BLaER1 treated with 17β-estradiol and CSF1 and Interleukin-3, amounts not matched to agents 10 nM and 100 nM (cell line): Measurements from ENCODE around the gene ANKRD13A.

ENCODE experiments used
- H3K27ac ChIP-seq, 11 experiments: shearing (Covaris generic); formaldehyde crosslinking; 2 replicates each; pipeline ENCODE4 v1.8.1; 2022
- H3K27me3 ChIP-seq, 11 experiments: shearing (Covaris generic); formaldehyde crosslinking; 2 replicates each; pipeline ENCODE4 v1.8.1; 2022
- H3K36me3 ChIP-seq, 11 experiments: shearing (Covaris generic); formaldehyde crosslinking; 2 replicates each; pipeline ENCODE4 v1.8.1; 2022
- H3K4me1 ChIP-seq, 10 experiments: shearing (Covaris generic); formaldehyde crosslinking; 2 replicates each; pipeline ENCODE4 v1.8.1; 2022
- H3K4me2 ChIP-seq, 11 experiments: shearing (Covaris generic); formaldehyde crosslinking; 2 replicates each; pipeline ENCODE4 v1.8.1; 2022
- H3K4me3 ChIP-seq, 10 experiments: shearing (Covaris generic); formaldehyde crosslinking; 2 replicates each; pipeline ENCODE4 v1.8.1; 2022
- H3K9ac ChIP-seq, 11 experiments: shearing (Covaris generic); formaldehyde crosslinking; 2 replicates each; pipeline ENCODE4 v1.8.1; 2022
- H3K9me3 ChIP-seq, 11 experiments: shearing (Covaris generic); formaldehyde crosslinking; replicated peaks in 1 of 11; 2 replicates each; pipeline ENCODE4 v1.8.1; 2022
- H4K20me1 ChIP-seq, 11 experiments: shearing (Covaris generic); formaldehyde crosslinking; 2 replicates each; pipeline ENCODE4 v1.8.1; 2022
- Cebpa-rat ChIP-seq, 11 experiments: shearing (Covaris generic); IDR thresholded peaks; 2 replicates each; pipeline ENCODE4 v1.8.1; 2022

The ANKRD13A gene

DNA sequence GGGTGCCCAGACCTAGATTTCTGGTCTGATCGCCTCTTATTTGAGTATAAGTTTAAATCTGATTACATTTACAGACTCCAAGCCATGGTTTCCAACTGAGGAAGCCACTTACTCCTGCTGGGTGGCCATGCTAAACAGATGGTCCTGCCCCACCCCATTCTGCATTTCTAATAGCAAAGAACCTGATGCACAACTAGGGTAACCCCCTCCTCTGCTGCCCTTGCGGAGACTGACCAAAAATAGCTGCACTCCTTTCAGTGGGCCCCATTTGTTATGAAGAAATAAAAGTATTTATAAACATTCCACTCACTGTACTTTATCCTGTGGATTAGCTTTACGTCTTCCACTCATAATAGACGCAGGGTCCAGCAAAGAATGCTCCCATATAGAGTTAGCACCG, 9.8 kb upstream of the ANKRD13A start:
- Histone ChIP-seq H3K36me3 (peaks cover 82 to 93% (median 88%) of the 10 kb centered on the region in 11 experiments), H3K9ac (no peak overlapping the region; a peak in 2 of 22 replicates), H3K4me3 (no peak overlapping the region), H3K4me1 (peaks cover 17 to 49% (median 25%) of the 10 kb centered on the region in 10 experiments; a peak in 19 of 20 replicates), H3K27me3 (no peaks in the 10 kb centered on the region), H3K4me2 (0 out of 22 replicates have a peak overlapping the region, but pooled peaks of 1 of the 11 experiments have one; percentile 7), H4K20me1 (peaks cover 23 to 98% (median 57%) of the 10 kb centered on the region in 11 experiments; a peak in 19 of 22 replicates), H3K9me3 (no peaks in the 10 kb centered on the region), H3K27ac (no peak overlapping the region)
- no peak for TF ChIP-seq Cebpa-rat (IDR thresholded peaks at IDR 0.05)

DNA sequence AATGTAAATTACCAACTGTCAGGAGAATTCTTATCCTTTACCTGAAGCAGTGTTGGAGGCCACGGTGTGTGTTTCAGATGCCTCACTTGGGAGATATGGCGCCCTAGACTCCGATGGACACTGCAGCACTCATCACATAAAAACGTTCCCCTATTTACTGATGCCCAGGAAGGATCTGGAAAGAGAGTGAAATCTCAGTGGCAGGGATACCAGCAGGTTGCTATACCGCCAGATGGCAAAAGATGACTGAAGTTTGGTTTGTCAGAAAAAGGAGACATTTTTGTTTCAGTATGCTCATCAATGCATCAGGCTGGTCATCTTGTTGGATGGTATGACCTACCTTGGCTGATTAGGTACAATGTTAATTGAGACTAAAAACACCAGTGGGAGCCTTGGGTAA, 7.6 kb upstream of the ANKRD13A start:
- H3K9me3 ChIP-seq: no peaks in the 10 kb centered on the region
- H3K4me1 ChIP-seq: peaks cover 24 to 52% (median 32%) of the 10 kb centered on the region in 10 experiments

DNA sequence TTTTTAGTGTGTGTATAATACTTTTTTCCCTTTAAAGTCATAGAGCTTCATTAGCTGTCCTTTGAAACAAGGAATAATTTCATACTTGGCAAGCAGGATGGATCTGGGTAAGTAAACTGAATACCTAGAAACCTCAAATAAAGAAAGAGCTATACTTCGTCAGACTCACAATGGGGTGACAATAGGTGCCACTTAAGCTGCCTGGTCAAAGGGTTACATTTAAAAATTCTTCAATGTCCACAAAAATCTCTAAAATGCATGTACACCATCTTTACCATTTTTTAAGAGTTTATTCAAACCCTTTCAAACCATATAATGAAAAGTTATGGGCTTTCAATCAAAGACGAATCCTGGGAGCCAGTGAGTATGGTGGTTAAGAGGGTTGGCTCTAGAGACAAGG, 6.1 kb upstream of the ANKRD13A start:
- Histone ChIP-seq H4K20me1 (peaks cover 23 to 71% (median 43%) of the 10 kb centered on the region in 11 experiments; a peak in 17 of 22 replicates), H3K4me2 (peak overlapping the region; percentile 10 to 98 (median 90); a peak in 20 of 22 replicates), H3K4me1 (peaks cover 31 to 68% (median 42%) of the 10 kb centered on the region in 10 experiments), H3K4me3 (no peak overlapping the region), H3K9me3 (no peaks in the 10 kb centered on the region), H3K27me3 (peaks cover 0 to 4% (median 0%) of the 10 kb centered on the region in 11 experiments; a peak in 1 of 22 replicates), H3K9ac (no peak overlapping the region), H3K27ac (peak overlapping the region in 7 of 11 experiments; percentile 3 to 98 (median 97); a peak in 7 of 22 replicates), H3K36me3 (peaks cover 45 to 55% (median 51%) of the 10 kb centered on the region in 11 experiments)
- no peak for TF ChIP-seq Cebpa-rat (IDR thresholded peaks at IDR 0.05)

More for the DNA sequence above, 7.6 kb upstream of the ANKRD13A start:
- Histone ChIP-seq H3K4me2 (no peak overlapping the region), H3K27me3 (no peaks in the 10 kb centered on the region), H4K20me1 (peaks cover 23 to 84% (median 45%) of the 10 kb centered on the region in 11 experiments; a peak in 17 of 22 replicates), H3K36me3 (peaks cover 60 to 70% (median 66%) of the 10 kb centered on the region in 11 experiments), H3K4me3 (no peak overlapping the region), H3K9ac (no peak overlapping the region), H3K27ac (no peak overlapping the region)
- no peak for TF ChIP-seq Cebpa-rat (IDR thresholded peaks at IDR 0.05)

DNA sequence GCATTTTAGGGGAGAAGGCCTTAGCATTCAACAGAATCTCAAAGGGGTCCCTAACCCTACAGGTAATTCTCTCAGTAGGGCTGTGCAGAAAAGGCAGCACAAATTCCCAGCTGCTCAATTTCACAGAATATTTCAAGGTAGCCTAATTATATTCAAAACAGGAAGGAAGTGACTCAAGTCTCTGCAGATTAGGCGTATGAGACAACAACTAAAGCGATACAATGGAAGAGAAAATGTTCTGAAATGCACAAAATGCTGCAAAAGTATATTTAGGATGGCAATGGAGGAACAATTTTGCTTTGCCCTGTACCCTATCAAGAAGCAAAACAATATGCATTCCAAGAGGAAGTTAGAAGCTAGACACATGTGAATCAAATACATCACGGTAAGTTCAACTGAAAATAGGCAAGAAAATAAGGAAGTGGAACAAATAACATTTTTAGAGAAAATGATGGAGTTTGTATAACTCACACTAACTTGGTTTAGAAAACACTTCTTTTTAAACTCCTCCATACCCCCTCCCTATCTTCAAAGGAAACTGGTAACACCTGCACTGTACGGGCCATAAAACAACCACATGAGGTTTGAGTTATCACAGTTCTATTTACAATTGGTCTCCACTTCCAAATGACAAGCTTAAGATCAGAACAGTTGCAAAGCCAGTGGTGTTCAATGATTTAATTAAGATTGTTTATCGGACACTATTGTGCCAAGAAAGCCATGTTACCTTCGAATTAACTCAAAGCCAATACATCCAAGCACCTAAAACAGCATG, 4.6 kb upstream of the ANKRD13A start:
- Histone ChIP-seq H3K27me3 (peaks cover 0 to 15% (median 3%) of the 10 kb centered on the region in 11 experiments; a peak in 14 of 22 replicates), H3K9me3 (no peaks in the 10 kb centered on the region), H3K27ac (peak overlapping the region; percentile 92 to 99 (median 97); a peak in 21 of 22 replicates), H3K36me3 (peaks cover 30 to 40% (median 36%) of the 10 kb centered on the region in 11 experiments), H4K20me1 (peaks cover 19 to 56% (median 39%) of the 10 kb centered on the region in 11 experiments; a peak in 17 of 22 replicates), H3K4me2 (peak overlapping the region; percentile 72 to 98 (median 90)), H3K9ac (peak overlapping the region; percentile 92 to 98 (median 97)), H3K4me3 (peak overlapping the region; percentile 85 to 100 (median 94)), H3K4me1 (peaks cover 38 to 68% (median 47%) of the 10 kb centered on the region in 10 experiments)
- TF ChIP-seq Cebpa-rat (IDR thresholded peaks at IDR 0.05): no peak

DNA sequence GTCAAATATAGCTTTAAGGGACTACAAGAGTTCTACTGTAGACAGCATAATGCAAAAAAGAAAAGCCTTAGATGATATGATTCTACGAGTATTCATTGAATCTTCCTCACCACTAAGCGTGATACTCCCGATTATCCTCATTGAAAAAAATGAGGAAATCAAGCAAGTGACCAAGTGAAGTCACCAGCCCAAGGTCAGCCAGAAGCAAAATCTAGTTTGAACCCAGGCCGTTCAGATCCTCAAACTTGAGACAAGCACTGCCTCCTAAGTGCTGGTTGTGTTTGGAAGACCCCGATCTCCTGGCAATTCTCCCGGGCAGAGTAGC, 3.9 kb upstream of the ANKRD13A start:
- peaks cover 43 to 63% (median 51%) of the 10 kb centered on the region in 10 experiments for H3K4me1 ChIP-seq
- peak overlapping the region; percentile 85 to 100 (median 94) for H3K4me3 ChIP-seq
- no peaks in the 10 kb centered on the region for H3K9me3 ChIP-seq
- peaks cover 0 to 22% (median 11%) of the 10 kb centered on the region in 11 experiments; a peak in 18 of 22 replicates for H3K27me3 ChIP-seq
- H3K4me2 ChIP-seq: peak overlapping the region; percentile 72 to 98 (median 90)
- H3K9ac ChIP-seq: peak overlapping the region; percentile 92 to 98 (median 97)
- H4K20me1 ChIP-seq: peaks cover 20 to 49% (median 42%) of the 10 kb centered on the region in 11 experiments; a peak in 18 of 22 replicates
- peak overlapping the region; percentile 92 to 99 (median 97) for H3K27ac ChIP-seq
- TF ChIP-seq Cebpa-rat (IDR thresholded peaks at IDR 0.05): no peak
- peaks cover 23 to 33% (median 29%) of the 10 kb centered on the region in 11 experiments for H3K36me3 ChIP-seq

DNA sequence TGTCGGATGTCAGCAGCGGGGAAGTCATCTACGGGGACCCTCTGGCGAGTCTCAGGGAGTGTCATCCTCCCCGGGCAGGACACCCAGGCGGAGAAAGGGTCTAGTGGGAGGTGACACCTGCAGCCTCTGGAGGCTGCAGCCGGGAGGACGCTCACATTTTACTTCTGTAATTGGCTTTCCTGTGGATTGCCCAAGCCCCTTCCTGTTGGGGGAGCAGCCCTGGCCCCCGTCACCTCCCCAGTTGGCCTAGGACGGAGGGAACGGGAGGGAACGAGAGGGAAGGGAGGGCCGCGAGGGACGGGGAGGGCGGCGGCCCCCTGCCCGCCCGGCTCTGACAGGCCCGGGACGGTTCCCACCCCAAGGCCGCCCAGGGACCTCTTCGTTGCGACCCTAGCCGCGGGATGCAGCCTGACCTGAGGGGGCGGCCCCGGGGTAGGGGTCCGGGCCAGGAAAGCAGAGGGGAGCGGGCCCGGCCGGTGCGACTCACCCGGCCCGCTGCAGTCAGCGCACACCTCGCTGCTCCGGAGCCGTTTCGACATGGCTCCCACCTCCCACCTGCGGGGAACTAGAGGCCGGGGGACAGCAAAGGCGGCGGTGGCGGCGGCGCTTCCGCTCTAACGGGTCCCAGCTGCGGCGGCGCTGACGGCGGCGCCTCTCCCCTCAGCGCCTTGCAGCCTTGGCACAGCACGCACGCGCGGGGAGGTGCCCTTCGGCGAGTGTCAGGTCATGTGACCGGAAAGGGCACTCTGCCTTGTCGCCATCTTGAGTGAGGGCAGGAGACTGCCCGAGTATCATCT, 3.3 kb upstream of the ANKRD13A start, which contains the start of gene GIT2:
GIT2 (minus strand) TSS at position 683 of the 797 bp plus-strand sequence; CDS start at position 539, 144 bp downstream.
- H4K20me1 ChIP-seq: peaks cover 19 to 49% (median 40%) of the 10 kb centered on the region in 11 experiments; a peak in 17 of 22 replicates
- peak within 1 kb of the TSS; percentile 92 to 98 (median 97) for H3K9ac ChIP-seq
- H3K9me3 ChIP-seq: no peaks in the 10 kb centered on the region
- peak within 1 kb of the TSS; percentile 92 to 99 (median 97) for H3K27ac ChIP-seq
- peak in 5 of 11 experiments; percentile 47 to 72 (median 54); a peak in 5 of 22 replicates for TF ChIP-seq Cebpa-rat (IDR thresholded peaks at IDR 0.05)
- peaks cover 49 to 63% (median 55%) of the 10 kb centered on the region in 10 experiments for H3K4me1 ChIP-seq
- H3K4me3 ChIP-seq: peak within 1 kb of the TSS; percentile 85 to 100 (median 94)
- H3K4me2 ChIP-seq: peak within 1 kb of the TSS; percentile 72 to 98 (median 92)
- H3K36me3 ChIP-seq: peaks cover 17 to 28% (median 23%) of the 10 kb centered on the region in 11 experiments
- peaks cover 0 to 28% (median 16%) of the 10 kb centered on the region in 11 experiments; a peak in 18 of 22 replicates for H3K27me3 ChIP-seq

DNA sequence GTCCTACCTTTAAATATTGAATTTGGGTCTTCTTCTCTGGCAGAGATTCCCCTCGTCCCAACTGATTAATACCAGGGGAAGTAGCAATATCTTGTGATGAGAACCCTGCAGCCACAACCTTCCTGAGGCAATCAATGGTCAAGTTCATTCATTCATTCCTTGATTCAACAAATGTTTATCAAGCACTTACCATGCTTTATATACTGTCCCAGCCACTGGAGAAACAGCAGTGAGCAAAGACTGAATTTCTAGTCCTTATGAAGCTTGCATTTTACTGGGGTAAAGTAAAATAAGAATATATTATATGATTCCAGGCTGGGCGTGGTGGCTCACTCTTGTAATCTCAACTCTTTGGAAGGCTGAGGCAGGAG, 2.8 kb upstream of the ANKRD13A start:
- Histone ChIP-seq H3K27ac (peak overlapping the region; percentile 92 to 99 (median 97); a peak in 21 of 22 replicates), H3K36me3 (peaks cover 11 to 22% (median 17%) of the 10 kb centered on the region in 11 experiments; a peak in 21 of 22 replicates), H3K4me2 (peak overlapping the region; percentile 72 to 98 (median 92)), H3K27me3 (peaks cover 0 to 33% (median 22%) of the 10 kb centered on the region in 11 experiments; a peak in 18 of 22 replicates), H3K9me3 (no peaks in the 10 kb centered on the region), H3K9ac (peak overlapping the region; percentile 92 to 98 (median 97)), H4K20me1 (peaks cover 14 to 52% (median 35%) of the 10 kb centered on the region in 11 experiments; a peak in 17 of 22 replicates), H3K4me3 (peak overlapping the region; percentile 85 to 100 (median 94)), H3K4me1 (peaks cover 50 to 65% (median 59%) of the 10 kb centered on the region in 10 experiments)
- TF ChIP-seq Cebpa-rat (IDR thresholded peaks at IDR 0.05): no peak

- peaks cover 4 to 19% (median 10%) of the 10 kb centered on the region in 11 experiments; a peak in 19 of 22 replicates for H3K36me3 ChIP-seq
- H3K27ac ChIP-seq: peak overlapping the region in 3 of 11 experiments; percentile 93 to 99 (median 97); a peak in 3 of 22 replicates
- H3K4me3 ChIP-seq: no peak overlapping the region
- peaks cover 6 to 46% (median 29%) of the 10 kb centered on the region in 11 experiments; a peak in 17 of 22 replicates for H4K20me1 ChIP-seq
- peaks cover 49 to 68% (median 58%) of the 10 kb centered on the region in 10 experiments for H3K4me1 ChIP-seq
- H3K9me3 ChIP-seq: no peaks in the 10 kb centered on the region
- no peak overlapping the region for H3K9ac ChIP-seq
- peak overlapping the region in 6 of 11 experiments; percentile 81 to 98 (median 93); a peak in 8 of 22 replicates for H3K4me2 ChIP-seq
- H3K27me3 ChIP-seq: peaks cover 0 to 34% (median 23%) of the 10 kb centered on the region in 11 experiments; a peak in 18 of 22 replicates
- TF ChIP-seq Cebpa-rat (IDR thresholded peaks at IDR 0.05): no peak
Observed at GRCh38 chr12:109997393-109997792, 1.8 kb upstream of the ANKRD13A start.
